Loucy (cell line): ENCODE data around the gene TOR1AIP1.
A peak's percentile ranks its signal among the peaks of the same experiment; 100 is the strongest.

Experiments
- H2AFZ ChIP-seq: fragments of 200-600 bp; sonication (generic); 2 replicates; pipeline ENCODE4 v1.6.0; 2016; ENCODE audit warnings: antibody characterized with exemption, mild to moderate bottlenecking, low read length, moderate library complexity
- H3F3A ChIP-seq: fragments of 200-600 bp; 2 replicates; pipeline ENCODE4 v1.6.0; 2016; ENCODE audit warnings: antibody characterized with exemption, low read depth, mild to moderate bottlenecking
- H3K27me3 ChIP-seq: fragments of 200-600 bp; sonication (generic); 2 replicates; pipeline ENCODE4 v1.6.1; 2014; ENCODE audit warnings: low read length, mild to moderate bottlenecking; ENCODE audit not compliant: insufficient read depth, poor library complexity, severe bottlenecking
- H3K36me3 ChIP-seq: fragments of 200-600 bp; sonication (generic); 2 replicates; pipeline ENCODE4 v1.6.1; 2016; ENCODE audit warnings: low read length; ENCODE audit not compliant: insufficient read depth
- H3K4me1 ChIP-seq: fragments of 200-600 bp; sonication (generic); 2 replicates; pipeline ENCODE4 v1.5.1; 2014; ENCODE audit warnings: low read length, mild to moderate bottlenecking; ENCODE audit not compliant: insufficient read depth, poor library complexity, severe bottlenecking
- H3K4me2 ChIP-seq: fragments of 200-600 bp; sonication (generic); 2 replicates; pipeline ENCODE4 v1.6.0; 2014; ENCODE audit warnings: antibody characterized with exemption, low read length, low read depth, mild to moderate bottlenecking; ENCODE audit not compliant: poor library complexity, severe bottlenecking
- H3K4me3 ChIP-seq: fragments of 200-600 bp; sonication (generic); 2 replicates; pipeline ENCODE4 v1.5.1; 2014; ENCODE audit warnings: low read length, mild to moderate bottlenecking, mixed read lengths; ENCODE audit not compliant: poor library complexity, severe bottlenecking
- H3K79me2 ChIP-seq: fragments of 200-600 bp; sonication (generic); 2 replicates; pipeline ENCODE4 v1.6.1; 2014; ENCODE audit warnings: low read length; ENCODE audit not compliant: insufficient read depth
- H3K9ac ChIP-seq: fragments of 200-600 bp; sonication (generic); 2 replicates; pipeline ENCODE4 v1.6.0; 2014; ENCODE audit warnings: mild to moderate bottlenecking, low read depth, low read length, moderate library complexity; ENCODE audit not compliant: poor library complexity, severe bottlenecking
- H3K9me2 ChIP-seq: fragments of 200-600 bp; sonication (generic); replicated peaks from 2 replicates; pipeline ENCODE4 v1.6.1; 2016; ENCODE audit warnings: low read depth, low read length, mixed read lengths
- H3K9me3 ChIP-seq: fragments of 200-600 bp; sonication (generic); 2 replicates; pipeline ENCODE4 v1.6.1; 2014; ENCODE audit warnings: mild to moderate bottlenecking, antibody characterized with exemption, low read length, low read depth; ENCODE audit not compliant: insufficient read depth
- H4K20me1 ChIP-seq: fragments of 200-600 bp; sonication (generic); 2 replicates; pipeline ENCODE4 v1.6.0; 2014; ENCODE audit warnings: antibody characterized with exemption, low read length, mild to moderate bottlenecking; ENCODE audit not compliant: insufficient read depth, poor library complexity, severe bottlenecking
- CTCF ChIP-seq: fragments of 200-600 bp; sonication (generic); conservative IDR thresholded peaks from 2 replicates; pipeline ENCODE4 v1.5.1; 2014; ENCODE audit warnings: mild to moderate bottlenecking, antibody characterized with exemption, low read length
- EZH2phosphoT487 ChIP-seq: fragments of 200-600 bp; IDR thresholded peaks from 2 replicates; pipeline ENCODE4 v1.6.1; 2018; ENCODE audit warnings: antibody characterized with exemption, mild to moderate bottlenecking, moderate library complexity, borderline replicate concordance

The TOR1AIP1 gene

GRCh38 chr1:179866616-179867015 is 15.5 kb upstream of the TOR1AIP1 start:
- no peaks in the 10 kb centered on the region for H3K27me3 ChIP-seq
- H3K36me3 ChIP-seq = peaks cover 48% of the 10 kb centered on the region; the same call in 1 of the 2 replicates
- TF ChIP-seq CTCF = no peak
- no peak for TF ChIP-seq EZH2phosphoT487
- H3K79me2 ChIP-seq = peaks cover 35% of the 10 kb centered on the region
- no peaks in the 10 kb centered on the region for H3K9me3 ChIP-seq
- no peaks in the 10 kb centered on the region for H3K9me2 ChIP-seq
- peaks cover 11% of the 10 kb centered on the region for H3K4me1 ChIP-seq
- no peak overlapping the region for H2AFZ ChIP-seq
- no peak overlapping the region for H3K9ac ChIP-seq
- H3K4me2 ChIP-seq = no peak overlapping the region
- H3K4me3 ChIP-seq = no peak overlapping the region
- peaks cover 4% of the 10 kb centered on the region for H4K20me1 ChIP-seq
- no peaks in the 10 kb centered on the region for H3F3A ChIP-seq

- TF ChIP-seq CTCF (peak; percentile 95), EZH2phosphoT487 (no peak)
- Histone ChIP-seq H3K36me3 (peaks cover 48% of the 10 kb centered on the region; the same call in 1 of the 2 replicates), H3F3A (no peaks in the 10 kb centered on the region; the same call in 1 of the 2 replicates), H3K27me3 (no peaks in the 10 kb centered on the region), H3K79me2 (peaks cover 46% of the 10 kb centered on the region), H3K9me2 (no peaks in the 10 kb centered on the region), H3K4me2 (no peak overlapping the region), H3K4me1 (peaks cover 20% of the 10 kb centered on the region), H2AFZ (no peak overlapping the region), H3K4me3 (no peak overlapping the region), H3K9me3 (no peaks in the 10 kb centered on the region), H4K20me1 (peaks cover 12% of the 10 kb centered on the region), H3K9ac (no peak overlapping the region)
These were observed 14.4 kb upstream of the TOR1AIP1 start for GRCh38 chr1:179867493-179868330.

- Histone ChIP-seq H3K4me3 (peak overlapping the region; percentile 14), H2AFZ (no peak overlapping the region), H3K36me3 (peaks cover 25% of the 10 kb centered on the region; the same call in 1 of the 2 replicates), H3K4me2 (peak overlapping the region; percentile 69), H3K79me2 (peaks cover 78% of the 10 kb centered on the region), H4K20me1 (peaks cover 36% of the 10 kb centered on the region), H3K9me3 (no peaks in the 10 kb centered on the region), H3K27me3 (no peaks in the 10 kb centered on the region), H3K9ac (no peak overlapping the region), H3K4me1 (peaks cover 51% of the 10 kb centered on the region), H3K9me2 (no peaks in the 10 kb centered on the region), H3F3A (no peaks in the 10 kb centered on the region; the same call in 1 of the 2 replicates)
- TF ChIP-seq CTCF = no peak
- no peak for TF ChIP-seq EZH2phosphoT487
These were observed 11.2 kb upstream of the TOR1AIP1 start for GRCh38 chr1:179870870-179871269.
